OCI-LY7 (cell line): ENCODE data around the gene DEFB124. TPM values are rescaled to one million over a fixed set of nuclear protein-coding genes. Genes with fewer than 3 reads are reported as not detected.
A peak's percentile ranks its signal among the peaks of the same experiment; 100 is the strongest.
"Not testable (repeated sequence)": the region's sequence is repeated elsewhere in the genome, so short reads cannot be mapped to it uniquely, and the experiment has no call there.

Experiments used
- BruUV-seq: library from RNA; stranded (reverse); fragments of 400-500 nt; replicated peaks from 2 replicates; lab custom pipeline; 2021; lab: Mats Ljungman, UMichigan
- CTCF ChIA-PET: fragments of 300-600 bp; sonication (Branson Sonifier 250); formaldehyde crosslinking; loops from one replicate; lab custom pipeline; 2022; ENCODE audit warnings: antibody characterized with exemption; ENCODE audit not compliant: unreplicated experiment; lab: Charles Lee
- POLR2A ChIA-PET: fragments of 300-600 bp; sonication (Branson Sonifier 250); formaldehyde crosslinking; loops from one replicate; lab custom pipeline; 2022; ENCODE audit warnings: antibody characterized with exemption; lab: Charles Lee
- DNase-seq: peaks from one replicate; pipeline ENCODE4 v3.0.0-alpha.2; 2015; ENCODE audit warnings: low spot score
- H2AFZ ChIP-seq: fragments of 200-600 bp; sonication (generic), shearing (Covaris generic); 2 replicates; pipeline ENCODE4 v1.6.1; 2014; ENCODE audit warnings: mild to moderate bottlenecking, antibody characterized with exemption, low read length, moderate library complexity
- H3K27ac ChIP-seq: fragments of 200-600 bp; sonication (generic); 2 replicates; pipeline ENCODE4 v1.5.1; 2014; ENCODE audit warnings: mixed run types, low read depth, mild to moderate bottlenecking, moderate library complexity, low read length, inconsistent platforms; ENCODE audit not compliant: poor library complexity, severe bottlenecking
- H3K36me3 ChIP-seq: fragments of 200-600 bp; sonication (generic); 2 replicates; pipeline ENCODE4 v1.6.1; 2014; ENCODE audit warnings: mild to moderate bottlenecking, antibody characterized with exemption, low read length, moderate library complexity, mixed read lengths; ENCODE audit not compliant: insufficient read depth
- H3K4me1 ChIP-seq: fragments of 200-600 bp; sonication (generic); 2 replicates; pipeline ENCODE4 v1.5.1; 2014; ENCODE audit warnings: mild to moderate bottlenecking, low read length; ENCODE audit not compliant: insufficient read depth, poor library complexity, severe bottlenecking
- H3K4me2 ChIP-seq: fragments of 200-600 bp; sonication (generic); 2 replicates; pipeline ENCODE4 v1.6.1; 2014; ENCODE audit warnings: mild to moderate bottlenecking, low read length
- H3K4me3 ChIP-seq: fragments of 200-600 bp; sonication (generic); 2 replicates; pipeline ENCODE4 v1.5.1; 2014; ENCODE audit warnings: mild to moderate bottlenecking, low read depth, low read length; ENCODE audit not compliant: poor library complexity, severe bottlenecking
- H3K79me2 ChIP-seq: fragments of 200-600 bp; sonication (generic); 2 replicates; pipeline ENCODE4 v1.6.1; 2016; ENCODE audit warnings: low read depth, mild to moderate bottlenecking, low read length, moderate library complexity, mixed read lengths; ENCODE audit not compliant: insufficient read depth
- H3K9me2 ChIP-seq: fragments of 200-600 bp; sonication (generic); 2 replicates; pipeline ENCODE4 v1.6.1; 2016; ENCODE audit warnings: mild to moderate bottlenecking, low read length, mixed read lengths; ENCODE audit not compliant: insufficient read depth
- H3K9me3 ChIP-seq: fragments of 200-600 bp; sonication (generic); 2 replicates; pipeline ENCODE4 v1.6.1; 2014; ENCODE audit warnings: mild to moderate bottlenecking, mixed run types, low read length, mixed read lengths
- H4K20me1 ChIP-seq: fragments of 200-600 bp; sonication (generic); 2 replicates; pipeline ENCODE4 v1.6.1; 2014; ENCODE audit warnings: mild to moderate bottlenecking, antibody characterized with exemption, low read length, moderate library complexity, mixed read lengths; ENCODE audit not compliant: insufficient read depth
- CTCF ChIP-seq: fragments of 200-600 bp; sonication (generic); conservative IDR thresholded peaks from 2 replicates; pipeline ENCODE4 v1.5.1; 2014; ENCODE audit warnings: mild to moderate bottlenecking, antibody characterized with exemption, low read length, moderate library complexity, mixed read lengths
- EZH2phosphoT487 ChIP-seq: fragments of 200-600 bp; sonication (generic); IDR thresholded peaks from 2 replicates; pipeline ENCODE4 v1.6.1; 2018; ENCODE audit warnings: low read depth, borderline replicate concordance, mild to moderate bottlenecking, mixed run types, antibody characterized with exemption, low read length, moderate library complexity, mixed read lengths
- intact Hi-C: fragments of 100-400 bp; cut with micrococcal nuclease; formaldehyde crosslinking; loops from one replicate; pipeline ENCODE4 v1.10.0; 2022; ENCODE audit not compliant: unreplicated experiment
- total RNA-seq, 2 experiments: library from RNA; depleted of rRNA in 1 of 2; stranded (reverse); fragments of >200 nt in 1 of 2; shearing (Covaris generic) in 1 of 2; gene quantifications; 2 replicates each; pipeline ENCODE4 v1.2.3, GENCODE V29; 2014 to 2022

Gene DEFB124
- total RNA-seq, 2 experiments from 2014 or later, result not detected

GRCh38 chr20:31446084-31446819, 28.7 kb downstream of the DEFB124 start:
- Histone ChIP-seq H3K27ac (no peak overlapping the region), H3K36me3 (no peaks in the 10 kb centered on the region), H3K4me1 (no peaks in the 10 kb centered on the region), H3K9me3 (no peaks in the 10 kb centered on the region), H3K79me2 (no peaks in the 10 kb centered on the region), H3K4me2 (no peak overlapping the region), H4K20me1 (no peaks in the 10 kb centered on the region), H3K9me2 (no peaks in the 10 kb centered on the region), H2AFZ (no peak overlapping the region), H3K4me3 (no peak overlapping the region)
- no peak for DNase-seq
- POLR2A ChIA-PET, result no interaction called here
- BruUV-seq, result no TSS peak
- intact Hi-C loops, result no loop called here
- no peak for TF ChIP-seq EZH2phosphoT487
- TF ChIP-seq CTCF, result no peak
- CTCF ChIA-PET, result no interaction called here

- no TSS peak for BruUV-seq
- DNase-seq, result no peak
- POLR2A ChIA-PET, result no interaction called here
- no peak within 1 kb of the TSS for H3K27ac ChIP-seq
- H3K9me3 ChIP-seq, result no peaks in the 10 kb centered on the region
- H2AFZ ChIP-seq, result no peak within 1 kb of the TSS
- H3K4me2 ChIP-seq, result no peak within 1 kb of the TSS
- CTCF ChIA-PET, result no interaction called here
- no peak within 1 kb of the TSS for H3K4me3 ChIP-seq
- H3K9me2 ChIP-seq, result no peaks in the 10 kb centered on the region
- no peaks in the 10 kb centered on the region for H3K4me1 ChIP-seq
- H3K79me2 ChIP-seq, result no peaks in the 10 kb centered on the region
- no peaks in the 10 kb centered on the region for H3K36me3 ChIP-seq
- TF ChIP-seq EZH2phosphoT487, result no peak
- TF ChIP-seq CTCF, result peak; percentile 69
- no peaks in the 10 kb centered on the region for H4K20me1 ChIP-seq
- intact Hi-C loops, result no loop called here
These were observed 34.8 kb downstream of the DEFB124 start, which contains the start of gene DEFB123 for GRCh38 chr20:31440012-31440659. TSS of gene DEFB123 (plus strand) at chr20:31440632. CDS start at chr20:31440699, 67 bp downstream.

- DNase-seq, result no peak
- Histone ChIP-seq H3K4me2 (no peak overlapping the region), H3K9me2 (no peaks in the 10 kb centered on the region), H3K4me1 (no peaks in the 10 kb centered on the region), H4K20me1 (no peaks in the 10 kb centered on the region), H3K9me3 (no peaks in the 10 kb centered on the region), H3K79me2 (no peaks in the 10 kb centered on the region), H3K27ac (no peak overlapping the region), H2AFZ (no peak overlapping the region), H3K36me3 (no peaks in the 10 kb centered on the region), H3K4me3 (no peak overlapping the region)
- TF ChIP-seq CTCF, result no peak
- TF ChIP-seq EZH2phosphoT487, result no peak
- CTCF ChIA-PET, result no interaction called here
- no TSS peak for BruUV-seq
- intact Hi-C loops, result no loop called here
- POLR2A ChIA-PET, result interaction anchor here (0.5 kb wide), 1 partner anchor 18 kb away, joined by 5 read pairs; no protein-coding TSS in a partner anchor
These were observed 44.3 kb downstream of the DEFB124 start for GRCh38 chr20:31430568-31431115.

GRCh38 chr20:31427576-31427975, 47.4 kb downstream of the DEFB124 start:
- H2AFZ ChIP-seq, H3K36me3 ChIP-seq, H3K79me2 ChIP-seq, H3K9me2 ChIP-seq, H3K4me1 ChIP-seq, H4K20me1 ChIP-seq, H3K4me3 ChIP-seq, BruUV-seq, intact Hi-C loops, CTCF ChIA-PET, DNase-seq, POLR2A ChIA-PET, H3K9me3 ChIP-seq, H3K27ac ChIP-seq, H3K4me2 ChIP-seq: not testable (repeated sequence)
